Right atrium auricular region (tissue), 2 donors: ENCODE results near the gene PDE4B. TPM values are rescaled to one million over a fixed set of nuclear protein-coding genes. Genes with fewer than 3 reads are reported as not detected.
"Not testable (repeated sequence)": the region's sequence is repeated elsewhere in the genome, so short reads cannot be mapped to it uniquely, and the experiment has no call there.

ENCODE experiments used
- DNase-seq: peaks from one replicate; pipeline ENCODE4 v3.0.0-alpha.2; 2019; ENCODE audit warnings: low spot score
- H3K27ac ChIP-seq, 2 donors: fragments of 200-600 bp; sonication (generic); 1 replicate in 1 of 2; 2 replicates in 1 of 2; pipeline ENCODE4 v1.5.1; 2016 to 2019
- H3K27me3 ChIP-seq, 2 donors: fragments of 200-600 bp; sonication (generic); one replicate each; pipeline versions ENCODE4 v1.5.1 to v1.6.0; 2017 to 2019
- H3K36me3 ChIP-seq: fragments of 200-600 bp; sonication (generic); one replicate; pipeline ENCODE4 v1.5.1; 2016
- H3K4me1 ChIP-seq, 2 donors: fragments of 200-600 bp; sonication (generic); one replicate each; pipeline versions ENCODE4 v1.5.1 to v1.6.0; 2017 to 2019
- H3K4me3 ChIP-seq, 2 donors: fragments of 200-600 bp; sonication (generic); 1 replicate in 1 of 2; 2 replicates in 1 of 2; pipeline ENCODE4 v1.5.1; 2017 to 2019; ENCODE audit warnings: mild to moderate bottlenecking in 1 of 2, moderate library complexity in 1 of 2
- H3K9me3 ChIP-seq, 2 donors: fragments of 200-600 bp; sonication (generic); one replicate each; pipeline ENCODE4 v1.5.1; 2019
- CTCF ChIP-seq, 2 donors: fragments of 200-600 bp; sonication (generic); IDR thresholded peaks; one replicate each; pipeline ENCODE4 v1.5.1; 2019; ENCODE audit warnings: antibody characterized with exemption in 2 of 2
- total RNA-seq, 2 donors: library from RNA; depleted of rRNA; stranded (reverse); fragments of >200 nt; gene quantifications; one replicate each; pipeline ENCODE4 v1.1.0, GENCODE V29; 2016

PDE4B gene
- total RNA-seq, 2 donors from 2014 or later = 16.0 to 27.7 TPM

- Histone ChIP-seq H3K9me3 (no peaks in the 10 kb centered on the region), H3K27ac (peak overlapping the region; percentile 58 to 66), H3K4me1 (peaks cover 0 to 10% of the 10 kb centered on the region in 2 donors), H3K27me3 (no peaks in the 10 kb centered on the region), H3K36me3 (no peaks in the 10 kb centered on the region), H3K4me3 (no peak overlapping the region)
- DNase-seq = no peak
- no peak for TF ChIP-seq CTCF (IDR thresholded peaks at IDR 0.05)
Observed at GRCh38 chr1:66317248-66317515, 524.5 kb downstream of the PDE4B start.

GRCh38 chr1:66320231-66320630, 527.5 kb downstream of the PDE4B start:
- Histone ChIP-seq H3K27ac (no peak overlapping the region), H3K4me1 (peaks cover 0 to 10% of the 10 kb centered on the region in 2 donors), H3K36me3 (no peaks in the 10 kb centered on the region), H3K27me3 (no peaks in the 10 kb centered on the region), H3K9me3 (no peaks in the 10 kb centered on the region), H3K4me3 (no peak overlapping the region)
- DNase-seq = no peak
- no peak for TF ChIP-seq CTCF (IDR thresholded peaks at IDR 0.05)

- not testable (repeated sequence) for H3K4me1 ChIP-seq, DNase-seq, H3K36me3 ChIP-seq, H3K4me3 ChIP-seq, H3K9me3 ChIP-seq, H3K27me3 ChIP-seq, H3K27ac ChIP-seq
Observed at GRCh38 chr1:66322462-66322861, 529.8 kb downstream of the PDE4B start.

- no peak for DNase-seq
- Histone ChIP-seq H3K27me3 (no peaks in the 10 kb centered on the region), H3K9me3 (no peaks in the 10 kb centered on the region), H3K36me3 (no peaks in the 10 kb centered on the region), H3K27ac (no peak overlapping the region), H3K4me3 (no peak overlapping the region), H3K4me1 (no peaks in the 10 kb centered on the region)
- TF ChIP-seq CTCF (IDR thresholded peaks at IDR 0.05) = no peak
Observed at GRCh38 chr1:66323958-66324625, 531.4 kb downstream of the PDE4B start.

- H3K27me3 ChIP-seq = no peaks in the 10 kb centered on the region
- H3K36me3 ChIP-seq = no peaks in the 10 kb centered on the region
- no peak for TF ChIP-seq CTCF (IDR thresholded peaks at IDR 0.05)
- H3K9me3 ChIP-seq = no peaks in the 10 kb centered on the region
- no peak overlapping the region for H3K4me3 ChIP-seq
- no peak overlapping the region for H3K27ac ChIP-seq
- DNase-seq = no peak
- peaks cover 0 to 4% of the 10 kb centered on the region in 2 donors for H3K4me1 ChIP-seq
Observed at GRCh38 chr1:66325594-66326380, 533.1 kb downstream of the PDE4B start.

- no peak for DNase-seq
- no peak overlapping the region for H3K4me3 ChIP-seq
- H3K27ac ChIP-seq = no peak overlapping the region
- peaks cover 0 to 15% of the 10 kb centered on the region in 2 donors for H3K4me1 ChIP-seq
- H3K9me3 ChIP-seq = no peaks in the 10 kb centered on the region
- no peak for TF ChIP-seq CTCF (IDR thresholded peaks at IDR 0.05)
- H3K36me3 ChIP-seq = no peaks in the 10 kb centered on the region
- H3K27me3 ChIP-seq = no peaks in the 10 kb centered on the region
Observed at GRCh38 chr1:66326867-66327266, 534.2 kb downstream of the PDE4B start.
